ENCODE results near the gene ISM2.

DNA sequence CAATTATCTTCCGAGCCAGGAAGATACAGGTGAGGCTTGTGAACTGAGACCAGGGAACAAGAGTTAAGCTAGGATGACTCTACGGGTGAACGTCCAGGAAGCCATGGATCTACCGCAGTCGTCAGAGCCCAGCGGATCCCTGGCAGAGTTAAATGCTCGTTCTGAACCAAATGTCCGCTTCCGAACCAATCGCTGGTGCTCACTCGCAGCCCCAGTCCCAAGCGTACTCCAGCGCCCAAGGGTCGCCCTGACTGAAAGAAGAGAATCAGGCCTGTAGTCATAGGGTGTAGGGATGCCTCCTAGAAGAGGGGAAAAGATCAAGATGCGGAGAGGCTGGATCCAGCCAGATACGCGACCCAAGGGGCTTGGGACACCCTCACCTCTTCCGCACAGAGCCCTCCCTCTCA is 41.5 kb downstream of the ISM2 start:
- peak in 1 of 2 donors; percentile 54 for TF ChIP-seq POLR2A (IDR thresholded peaks at IDR 0.05)
- TF ChIP-seq CTCF (IDR thresholded peaks at IDR 0.05) = no peak
- TF ChIP-seq EP300 (IDR thresholded peaks at IDR 0.05) = no peak
